ENCODE results near the gene EPHX1.
"Not testable (repeated sequence)": the region's sequence is repeated elsewhere in the genome, so short reads cannot be mapped to it uniquely, and the experiment has no call there.

Gene EPHX1

DNA sequence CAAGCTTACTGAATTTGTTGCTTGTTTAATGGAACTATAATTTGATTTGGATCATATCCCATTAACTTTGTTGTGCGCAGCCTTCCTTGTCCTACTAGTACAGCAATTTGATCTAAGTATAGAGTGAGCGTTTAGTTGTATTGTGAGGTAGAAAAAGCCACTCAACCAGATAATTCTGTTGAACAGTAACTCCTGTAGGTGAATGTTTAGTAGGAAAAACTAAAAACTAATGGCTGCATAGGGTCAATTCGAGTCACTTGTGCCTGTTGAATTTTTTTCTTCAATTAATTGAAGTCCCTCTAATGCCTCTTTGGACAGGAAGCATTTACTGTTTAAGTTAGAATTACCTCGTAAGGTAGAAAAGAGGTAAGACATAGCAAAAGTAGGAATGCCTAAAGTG, 15.0 kb upstream of the EPHX1 start:
- no peaks in the 10 kb centered on the region for H3K4me1 ChIP-seq (ENCODE audit: control insufficient read depth, low read length)
- peaks cover 5% of the 10 kb centered on the region for H3F3A ChIP-seq (ENCODE audit: control insufficient read depth, insufficient read depth)
- H3K36me3 ChIP-seq (ENCODE audit: control insufficient read depth, low read length), result peaks cover 18% of the 10 kb centered on the region
- no peaks in the 10 kb centered on the region for H3K27me3 ChIP-seq (ENCODE audit: control insufficient read depth, low read length)
- TF ChIP-seq EZH2phosphoT487 (IDR thresholded peaks at IDR 0.05; ENCODE audit: borderline replicate concordance, low read length) (no peak), CTCF (IDR thresholded peaks at IDR 0.05; ENCODE audit: low read depth, low read length, poor library complexity, severe bottlenecking) (no peak)
- no peaks in the 10 kb centered on the region; the same call in 1 of the 2 replicates for H3K79me2 ChIP-seq (ENCODE audit: control insufficient read depth, low read length)
- H3K4me2 ChIP-seq (ENCODE audit: low read length), result no peak overlapping the region
- H3K9me3 ChIP-seq (ENCODE audit: control insufficient read depth, insufficient read depth, low read length), result no peaks in the 10 kb centered on the region
- H3K27ac ChIP-seq (ENCODE audit: low read depth, low read length), result no peak overlapping the region
- no peak overlapping the region for H3K4me3 ChIP-seq (ENCODE audit: low read length)
- H4K20me1 ChIP-seq (ENCODE audit: control insufficient read depth, insufficient read depth, low read depth, low read length), result no peaks in the 10 kb centered on the region
- no peaks in the 10 kb centered on the region for H3K9me2 ChIP-seq (replicated peaks; ENCODE audit: control insufficient read depth, low read length)

GRCh38 chr1:225796097-225796496, 13.8 kb upstream of the EPHX1 start:
- not testable (repeated sequence) for H3K27ac ChIP-seq (ENCODE audit: low read depth, low read length); H3F3A ChIP-seq (ENCODE audit: control insufficient read depth, insufficient read depth); H3K9me2 ChIP-seq (replicated peaks; ENCODE audit: control insufficient read depth, low read length); H3K27me3 ChIP-seq (ENCODE audit: control insufficient read depth, low read length); H3K4me2 ChIP-seq (ENCODE audit: low read length); H4K20me1 ChIP-seq (ENCODE audit: control insufficient read depth, insufficient read depth, low read depth, low read length); H3K9me3 ChIP-seq (ENCODE audit: control insufficient read depth, insufficient read depth, low read length); H3K79me2 ChIP-seq (ENCODE audit: control insufficient read depth, low read length); H3K4me3 ChIP-seq (ENCODE audit: low read length); H3K4me1 ChIP-seq (ENCODE audit: control insufficient read depth, low read length); H3K36me3 ChIP-seq (ENCODE audit: control insufficient read depth, low read length)

GRCh38 chr1:225801146-225801545, 8.8 kb upstream of the EPHX1 start:
- H3K4me2 ChIP-seq (ENCODE audit: low read length); H3K4me1 ChIP-seq (ENCODE audit: control insufficient read depth, low read length); H3K9me2 ChIP-seq (replicated peaks; ENCODE audit: control insufficient read depth, low read length): not testable (repeated sequence)

GRCh38 chr1:225806249-225806648, 3.7 kb upstream of the EPHX1 start:
- TF ChIP-seq CTCF (IDR thresholded peaks at IDR 0.05; ENCODE audit: low read depth, low read length, poor library complexity, severe bottlenecking), result no peak
- no peak for TF ChIP-seq EZH2phosphoT487 (IDR thresholded peaks at IDR 0.05; ENCODE audit: borderline replicate concordance, low read length)
- H3K27ac ChIP-seq (ENCODE audit: low read depth, low read length), result no peak overlapping the region
- no peaks in the 10 kb centered on the region for H3K79me2 ChIP-seq (ENCODE audit: control insufficient read depth, low read length)
- H4K20me1 ChIP-seq (ENCODE audit: control insufficient read depth, insufficient read depth, low read depth, low read length), result peaks cover 4% of the 10 kb centered on the region; the same call in 1 of the 2 replicates
- H3K4me2 ChIP-seq (ENCODE audit: low read length), result no peak overlapping the region
- no peaks in the 10 kb centered on the region for H3F3A ChIP-seq (ENCODE audit: control insufficient read depth, insufficient read depth)
- H3K9me2 ChIP-seq (replicated peaks; ENCODE audit: control insufficient read depth, low read length), result no peaks in the 10 kb centered on the region
- H3K36me3 ChIP-seq (ENCODE audit: control insufficient read depth, low read length), result no peaks in the 10 kb centered on the region
- no peaks in the 10 kb centered on the region for H3K4me1 ChIP-seq (ENCODE audit: control insufficient read depth, low read length)
- H3K9me3 ChIP-seq (ENCODE audit: control insufficient read depth, insufficient read depth, low read length), result no peaks in the 10 kb centered on the region
- H3K4me3 ChIP-seq (ENCODE audit: low read length), result no peak overlapping the region
- peaks cover 18% of the 10 kb centered on the region for H3K27me3 ChIP-seq (ENCODE audit: control insufficient read depth, low read length)

More at GRCh38 chr1:225801146-225801545, 8.8 kb upstream of the EPHX1 start:
- H3K4me3 ChIP-seq (ENCODE audit: low read length); H3K27ac ChIP-seq (ENCODE audit: low read depth, low read length); H4K20me1 ChIP-seq (ENCODE audit: control insufficient read depth, insufficient read depth, low read depth, low read length); H3K36me3 ChIP-seq (ENCODE audit: control insufficient read depth, low read length); H3F3A ChIP-seq (ENCODE audit: control insufficient read depth, insufficient read depth); H3K79me2 ChIP-seq (ENCODE audit: control insufficient read depth, low read length); H3K9me3 ChIP-seq (ENCODE audit: control insufficient read depth, insufficient read depth, low read length); H3K27me3 ChIP-seq (ENCODE audit: control insufficient read depth, low read length): not testable (repeated sequence)

GRCh38 chr1:225806736-225807135, 3.2 kb upstream of the EPHX1 start:
- H4K20me1 ChIP-seq (ENCODE audit: control insufficient read depth, insufficient read depth, low read depth, low read length); H3K4me2 ChIP-seq (ENCODE audit: low read length); H3K27ac ChIP-seq (ENCODE audit: low read depth, low read length); H3K79me2 ChIP-seq (ENCODE audit: control insufficient read depth, low read length); H3K36me3 ChIP-seq (ENCODE audit: control insufficient read depth, low read length); H3K9me3 ChIP-seq (ENCODE audit: control insufficient read depth, insufficient read depth, low read length); H3K9me2 ChIP-seq (replicated peaks; ENCODE audit: control insufficient read depth, low read length); H3F3A ChIP-seq (ENCODE audit: control insufficient read depth, insufficient read depth); H3K4me3 ChIP-seq (ENCODE audit: low read length); H3K4me1 ChIP-seq (ENCODE audit: control insufficient read depth, low read length): not testable (repeated sequence)
- H3K27me3 ChIP-seq (ENCODE audit: control insufficient read depth, low read length), result peaks cover 20% of the 10 kb centered on the region

Data from DOHH2 (cell line).